SU-DHL-6 (cell line): Measurements from ENCODE around the gene TSHR.

Experiments used
- H2AFZ ChIP-seq: fragments of 200-600 bp; sonication (generic); 2 replicates; pipeline ENCODE4 v1.6.1; 2014; ENCODE audit warnings: low read depth, mild to moderate bottlenecking, moderate library complexity, mixed read lengths, antibody characterized with exemption, low read length; ENCODE audit not compliant: severe bottlenecking
- H3F3A ChIP-seq: fragments of 200-600 bp; shearing (Covaris generic); 2 replicates; pipeline ENCODE4 v1.6.0; 2016; ENCODE audit warnings: antibody characterized with exemption, mild to moderate bottlenecking; ENCODE audit not compliant: insufficient read depth
- H3K27ac ChIP-seq: fragments of 200-600 bp; sonication (generic); 2 replicates; pipeline ENCODE4 v1.5.1; 2016; ENCODE audit warnings: low read depth, mild to moderate bottlenecking, low read length, moderate library complexity, mixed read lengths
- H3K27me3 ChIP-seq: fragments of 200-600 bp; sonication (generic), shearing (Covaris generic); 2 replicates; pipeline ENCODE4 v1.6.0; 2014; ENCODE audit warnings: mild to moderate bottlenecking, low read length
- H3K36me3 ChIP-seq: fragments of 200-600 bp; sonication (generic); 2 replicates; pipeline ENCODE4 v1.6.1; 2014; ENCODE audit warnings: mild to moderate bottlenecking, low read length, mixed read lengths
- H3K4me2 ChIP-seq: fragments of 300-600, 200-600 bp; shearing (Covaris generic), sonication (generic); 2 replicates; pipeline ENCODE4 v1.6.0; 2014; ENCODE audit warnings: low read length, low read depth, mild to moderate bottlenecking; ENCODE audit not compliant: poor library complexity, severe bottlenecking
- H3K4me3 ChIP-seq: fragments of 200-600 bp; sonication (generic); 2 replicates; pipeline ENCODE4 v1.5.1; 2014; ENCODE audit warnings: antibody characterized with exemption, low read length, mild to moderate bottlenecking, mixed read lengths; ENCODE audit not compliant: insufficient read depth, poor library complexity, severe bottlenecking
- H3K79me2 ChIP-seq: fragments of 200-600 bp; sonication (generic); 2 replicates; pipeline ENCODE4 v1.6.1; 2014; ENCODE audit warnings: mild to moderate bottlenecking, low read length, moderate library complexity; ENCODE audit not compliant: insufficient read depth
- H3K9ac ChIP-seq: fragments of 200-600 bp; sonication (generic); 2 replicates; pipeline ENCODE4 v1.7.0; 2014; ENCODE audit warnings: mild to moderate bottlenecking, low read length
- H3K9me2 ChIP-seq: fragments of 200-600 bp; sonication (generic); replicated peaks from 2 replicates; pipeline ENCODE4 v1.6.1; 2014; ENCODE audit warnings: low read length; ENCODE audit not compliant: insufficient read depth
- H3K9me3 ChIP-seq: fragments of 200-600 bp; sonication (generic); 2 replicates; pipeline ENCODE4 v1.6.1; 2014; ENCODE audit warnings: low read length, mixed read lengths; ENCODE audit not compliant: insufficient read depth
- H4K20me1 ChIP-seq: fragments of 200-600 bp; sonication (generic); 2 replicates; pipeline ENCODE4 v1.6.1; 2014; ENCODE audit warnings: low read depth, mild to moderate bottlenecking, antibody characterized with exemption, low read length, moderate library complexity, mixed read lengths
- EZH2phosphoT487 ChIP-seq: fragments of 200-600 bp; sonication (generic), shearing (Covaris generic); conservative IDR thresholded peaks from 2 replicates; pipeline ENCODE4 v1.6.1; 2018; ENCODE audit warnings: mild to moderate bottlenecking, antibody characterized with exemption, low read length, moderate library complexity, mixed read lengths
- TF ChIP-seq, protein P1 (sequence below): fragments of 200-600 bp; sonication (generic); IDR thresholded peaks from one replicate; pipeline ENCODE4 v1.5.1; 2017; ENCODE audit warnings: antibody characterized with exemption, mild to moderate bottlenecking, low read length, moderate library complexity; ENCODE audit not compliant: insufficient read depth, poor library complexity, severe bottlenecking

Gene TSHR

DNA sequence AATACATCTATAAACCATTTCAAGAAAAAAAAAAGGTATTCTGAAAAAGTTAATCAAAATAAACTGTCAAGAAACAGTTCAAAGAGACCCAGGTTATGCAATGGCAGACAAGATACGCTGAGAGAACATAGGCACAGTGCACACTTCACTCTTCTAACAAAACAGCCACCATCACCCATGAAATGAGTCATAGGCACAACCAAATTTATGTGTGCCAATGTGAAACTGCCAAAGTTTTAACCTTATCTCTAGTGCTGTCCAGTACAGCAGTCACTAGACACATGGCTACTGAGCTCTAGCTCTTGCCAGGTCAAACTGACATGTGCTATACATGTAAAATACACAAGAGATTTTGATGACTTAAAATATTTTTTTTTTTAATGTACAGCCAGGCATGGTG lies 15.3 kb upstream of the TSHR start:
- Histone ChIP-seq H4K20me1 (no peaks in the 10 kb centered on the region), H3K4me2 (peak overlapping the region; percentile 64), H3K4me3 (peak overlapping the region; percentile 82), H3F3A (no peaks in the 10 kb centered on the region), H3K27ac (no peak overlapping the region), H2AFZ (no peak overlapping the region), H3K36me3 (no peaks in the 10 kb centered on the region), H3K9me2 (no peaks in the 10 kb centered on the region), H3K9me3 (no peaks in the 10 kb centered on the region), H3K27me3 (no peaks in the 10 kb centered on the region), H3K9ac (no peak overlapping the region), H3K79me2 (peaks cover 12% of the 10 kb centered on the region; the same call in 1 of the 2 replicates)
- TF ChIP-seq EZH2phosphoT487: no peak
- TF ChIP-seq, protein P1, sequence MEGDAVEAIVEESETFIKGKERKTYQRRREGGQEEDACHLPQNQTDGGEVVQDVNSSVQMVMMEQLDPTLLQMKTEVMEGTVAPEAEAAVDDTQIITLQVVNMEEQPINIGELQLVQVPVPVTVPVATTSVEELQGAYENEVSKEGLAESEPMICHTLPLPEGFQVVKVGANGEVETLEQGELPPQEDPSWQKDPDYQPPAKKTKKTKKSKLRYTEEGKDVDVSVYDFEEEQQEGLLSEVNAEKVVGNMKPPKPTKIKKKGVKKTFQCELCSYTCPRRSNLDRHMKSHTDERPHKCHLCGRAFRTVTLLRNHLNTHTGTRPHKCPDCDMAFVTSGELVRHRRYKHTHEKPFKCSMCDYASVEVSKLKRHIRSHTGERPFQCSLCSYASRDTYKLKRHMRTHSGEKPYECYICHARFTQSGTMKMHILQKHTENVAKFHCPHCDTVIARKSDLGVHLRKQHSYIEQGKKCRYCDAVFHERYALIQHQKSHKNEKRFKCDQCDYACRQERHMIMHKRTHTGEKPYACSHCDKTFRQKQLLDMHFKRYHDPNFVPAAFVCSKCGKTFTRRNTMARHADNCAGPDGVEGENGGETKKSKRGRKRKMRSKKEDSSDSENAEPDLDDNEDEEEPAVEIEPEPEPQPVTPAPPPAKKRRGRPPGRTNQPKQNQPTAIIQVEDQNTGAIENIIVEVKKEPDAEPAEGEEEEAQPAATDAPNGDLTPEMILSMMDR: no peak

DNA sequence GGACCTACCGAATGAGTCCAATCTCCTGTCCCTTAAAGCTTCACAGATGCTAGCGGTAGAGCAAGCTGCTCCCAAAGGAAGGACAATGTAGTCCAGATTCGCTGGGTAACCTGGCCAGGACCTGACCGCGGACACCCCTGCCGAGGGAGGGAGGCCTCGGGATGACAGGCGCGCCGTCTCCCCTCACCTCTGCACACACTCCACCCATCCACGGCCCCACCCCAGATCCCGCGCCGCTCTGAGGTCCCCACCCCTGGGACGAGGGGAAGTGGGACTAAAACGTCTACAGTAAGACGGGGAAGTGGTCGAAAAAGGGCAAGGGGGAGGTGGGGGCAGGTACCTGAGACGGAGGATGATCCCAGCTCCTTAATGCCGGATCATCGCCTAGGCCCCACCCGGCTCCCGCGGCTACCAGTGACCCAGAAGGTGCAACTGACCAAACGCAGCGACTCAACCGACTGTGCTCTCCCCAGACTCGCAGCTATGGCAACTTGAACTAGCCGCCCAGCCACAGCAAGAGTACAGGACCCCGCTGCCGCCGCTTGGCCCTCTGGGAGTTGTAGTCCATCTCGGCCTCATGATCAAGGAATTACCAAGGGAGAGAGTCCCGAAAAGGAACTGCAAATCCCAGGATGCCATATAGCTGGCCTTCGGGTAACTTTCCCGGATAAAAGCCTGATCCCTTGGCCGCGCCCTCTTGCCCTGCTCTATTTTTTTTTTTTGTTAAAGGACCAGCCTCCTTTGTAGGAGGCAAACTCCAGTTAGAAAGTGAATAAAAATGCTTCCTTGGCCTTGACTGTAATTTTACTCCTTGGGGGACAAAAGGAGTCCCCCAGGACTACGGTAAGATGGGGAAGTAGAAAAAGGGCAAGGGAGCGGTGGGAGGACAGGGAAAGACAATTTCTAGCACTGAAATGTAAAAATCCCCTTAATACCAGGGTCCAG lies 13.9 kb upstream of the TSHR start, which contains the start of gene CEP128:
Gene CEP128 (minus strand): TSS at position 498 of the 945 bp plus-strand sequence.
- no peaks in the 10 kb centered on the region for H3K9me2 ChIP-seq
- peak within 1 kb of the TSS; percentile 82 for H3K4me3 ChIP-seq
- peak within 1 kb of the TSS; percentile 64 for H3K4me2 ChIP-seq
- no peaks in the 10 kb centered on the region for H3F3A ChIP-seq
- H3K79me2 ChIP-seq: peaks cover 12% of the 10 kb centered on the region; the same call in 1 of the 2 replicates
- H2AFZ ChIP-seq: peak within 1 kb of the TSS; percentile 91
- H3K27me3 ChIP-seq: no peaks in the 10 kb centered on the region
- no peaks in the 10 kb centered on the region for H4K20me1 ChIP-seq
- H3K27ac ChIP-seq: 0 out of 2 replicates have a peak within 1 kb of the TSS, but pooled peaks have one; percentile 8
- no peaks in the 10 kb centered on the region for H3K9me3 ChIP-seq
- H3K36me3 ChIP-seq: no peaks in the 10 kb centered on the region
- H3K9ac ChIP-seq: peak within 1 kb of the TSS; percentile 69
- TF ChIP-seq EZH2phosphoT487: no peak
- TF ChIP-seq, protein P1: no peak

DNA sequence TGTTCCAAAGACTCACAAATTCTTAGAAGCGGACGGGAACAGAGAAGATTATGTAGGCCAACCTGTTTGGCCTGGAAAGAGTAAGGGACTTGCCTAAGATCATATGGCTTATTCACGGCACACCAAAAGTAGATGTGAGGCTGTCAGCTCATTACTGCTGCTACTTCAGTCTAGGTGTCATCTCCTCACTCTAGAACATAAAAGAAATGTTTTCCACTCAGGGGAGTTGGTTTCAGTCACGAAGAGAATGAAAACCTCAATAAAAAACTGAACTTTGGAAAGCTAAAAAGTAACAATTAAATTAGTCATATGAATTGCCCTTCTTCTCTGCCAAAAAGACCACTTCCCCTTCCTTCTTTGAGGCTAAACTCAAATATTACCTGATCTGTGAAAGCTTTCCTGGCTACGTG lies 13.2 kb upstream of the TSHR start:
- no peaks in the 10 kb centered on the region for H4K20me1 ChIP-seq
- H3K9me3 ChIP-seq: no peaks in the 10 kb centered on the region
- no peak for TF ChIP-seq EZH2phosphoT487
- TF ChIP-seq, protein P1: no peak
- H3K79me2 ChIP-seq: peaks cover 12% of the 10 kb centered on the region; the same call in 1 of the 2 replicates
- H3K9ac ChIP-seq: peak overlapping the region; percentile 69
- H3K27ac ChIP-seq: 0 out of 2 replicates have a peak overlapping the region, but pooled peaks have one; percentile 8
- H3K4me2 ChIP-seq: peak overlapping the region; percentile 64
- no peaks in the 10 kb centered on the region for H3K36me3 ChIP-seq
- peak overlapping the region; percentile 82 for H3K4me3 ChIP-seq
- H3K27me3 ChIP-seq: no peaks in the 10 kb centered on the region
- H3F3A ChIP-seq: no peaks in the 10 kb centered on the region
- H2AFZ ChIP-seq: peak overlapping the region; percentile 91
- no peaks in the 10 kb centered on the region for H3K9me2 ChIP-seq
